PC-9 (cell line): ENCODE results near the gene CD247.

Experiments used
- EZH2 ChIP-seq: fragments of 200-600 bp; sonication (generic); IDR thresholded peaks from 2 replicates; pipeline ENCODE4 v1.8.0; 2017; ENCODE audit warnings: antibody characterized with exemption, low read depth
- TF ChIP-seq, protein P1 (sequence below): fragments of 200-600 bp; sonication (generic); conservative IDR thresholded peaks from 2 replicates; pipeline ENCODE4 v1.6.1; 2017; ENCODE audit warnings: mixed run types, antibody characterized with exemption, mild to moderate bottlenecking, moderate library complexity

GRCh38 chr1:167507719-167508118, 10.6 kb downstream of the CD247 start:
- TF ChIP-seq, protein P1, sequence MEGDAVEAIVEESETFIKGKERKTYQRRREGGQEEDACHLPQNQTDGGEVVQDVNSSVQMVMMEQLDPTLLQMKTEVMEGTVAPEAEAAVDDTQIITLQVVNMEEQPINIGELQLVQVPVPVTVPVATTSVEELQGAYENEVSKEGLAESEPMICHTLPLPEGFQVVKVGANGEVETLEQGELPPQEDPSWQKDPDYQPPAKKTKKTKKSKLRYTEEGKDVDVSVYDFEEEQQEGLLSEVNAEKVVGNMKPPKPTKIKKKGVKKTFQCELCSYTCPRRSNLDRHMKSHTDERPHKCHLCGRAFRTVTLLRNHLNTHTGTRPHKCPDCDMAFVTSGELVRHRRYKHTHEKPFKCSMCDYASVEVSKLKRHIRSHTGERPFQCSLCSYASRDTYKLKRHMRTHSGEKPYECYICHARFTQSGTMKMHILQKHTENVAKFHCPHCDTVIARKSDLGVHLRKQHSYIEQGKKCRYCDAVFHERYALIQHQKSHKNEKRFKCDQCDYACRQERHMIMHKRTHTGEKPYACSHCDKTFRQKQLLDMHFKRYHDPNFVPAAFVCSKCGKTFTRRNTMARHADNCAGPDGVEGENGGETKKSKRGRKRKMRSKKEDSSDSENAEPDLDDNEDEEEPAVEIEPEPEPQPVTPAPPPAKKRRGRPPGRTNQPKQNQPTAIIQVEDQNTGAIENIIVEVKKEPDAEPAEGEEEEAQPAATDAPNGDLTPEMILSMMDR = no peak
- TF ChIP-seq EZH2 = no peak
